ENCODE results near the gene ATG13. TPM values are rescaled to one million over a fixed set of nuclear protein-coding genes. Genes with fewer than 3 reads are reported as not detected.
"Not testable (repeated sequence)": the region's sequence is repeated elsewhere in the genome, so short reads cannot be mapped to it uniquely, and the experiment has no call there.

ATG13 gene
- total RNA-seq, 2 experiments from 2014 or later = 46.4 to 53.2 TPM

- CTCF ChIA-PET (ENCODE audit: unreplicated experiment) = no interaction called here
Observed at GRCh38 chr11:46669711-46670139, 52.4 kb downstream of the ATG13 start.

GRCh38 chr11:46670521-46670920 lies 53.2 kb downstream of the ATG13 start:
- DNase-seq (ENCODE audit: low spot score); BruUV-seq (replicated peaks); H3K9me2 ChIP-seq (ENCODE audit: insufficient read depth, low read length); H3K4me2 ChIP-seq (ENCODE audit: low read length); H3K9me3 ChIP-seq (ENCODE audit: low read length); intact Hi-C loops (cut with micrococcal nuclease; ENCODE audit: unreplicated experiment); H3K79me2 ChIP-seq (ENCODE audit: insufficient read depth, low read depth, low read length); H3K4me3 ChIP-seq (ENCODE audit: low read depth, low read length, poor library complexity, severe bottlenecking); H3K27ac ChIP-seq (ENCODE audit: low read depth, low read length, poor library complexity, severe bottlenecking); CTCF ChIA-PET (ENCODE audit: unreplicated experiment); H2AFZ ChIP-seq (ENCODE audit: low read length); H4K20me1 ChIP-seq (ENCODE audit: insufficient read depth, low read length): not testable (repeated sequence)
- H3K4me1 ChIP-seq (ENCODE audit: insufficient read depth, low read length, poor library complexity, severe bottlenecking) = peaks cover 10% of the 10 kb centered on the region
- POLR2A ChIA-PET = interaction anchor here (0.7 kb wide), 1 partner anchor 13 kb away, joined by 5 read pairs; no protein-coding TSS in a partner anchor
- H3K36me3 ChIP-seq (ENCODE audit: insufficient read depth, low read length) = peaks cover 72% of the 10 kb centered on the region

More at GRCh38 chr11:46669711-46670139, 52.4 kb downstream of the ATG13 start:
- Histone ChIP-seq H3K4me1 (ENCODE audit: insufficient read depth, low read length, poor library complexity, severe bottlenecking) (peaks cover 5% of the 10 kb centered on the region), H2AFZ (ENCODE audit: low read length) (no peak overlapping the region), H3K9me3 (ENCODE audit: low read length) (no peaks in the 10 kb centered on the region), H3K79me2 (ENCODE audit: insufficient read depth, low read depth, low read length) (no peaks in the 10 kb centered on the region), H3K4me3 (ENCODE audit: low read depth, low read length, poor library complexity, severe bottlenecking) (no peak overlapping the region), H3K36me3 (ENCODE audit: insufficient read depth, low read length) (peaks cover 80% of the 10 kb centered on the region), H3K27ac (ENCODE audit: low read depth, low read length, poor library complexity, severe bottlenecking) (no peak overlapping the region), H3K4me2 (ENCODE audit: low read length) (no peak overlapping the region), H4K20me1 (ENCODE audit: insufficient read depth, low read length) (no peaks in the 10 kb centered on the region), H3K9me2 (ENCODE audit: insufficient read depth, low read length) (no peaks in the 10 kb centered on the region)
- DNase-seq (ENCODE audit: low spot score) = peak; percentile 31
- POLR2A ChIA-PET = interaction anchor here (0.5 to 0.8 kb wide), 2 partner anchors 20 to 39 kb away, joined by 3 to 5 read pairs; no protein-coding TSS in a partner anchor
- no peak for TF ChIP-seq EZH2phosphoT487 (IDR thresholded peaks at IDR 0.05; ENCODE audit: borderline replicate concordance, low read depth, low read length)
- peak; percentile 70 for TF ChIP-seq CTCF (conservative IDR thresholded peaks at IDR 0.05; ENCODE audit: low read length)
- intact Hi-C loops (cut with micrococcal nuclease; ENCODE audit: unreplicated experiment) = no loop called here
- BruUV-seq (replicated peaks) = no TSS peak

- BruUV-seq (replicated peaks) = no TSS peak
Observed at GRCh38 chr11:46671958-46672315, 54.6 kb downstream of the ATG13 start.

More at GRCh38 chr11:46671958-46672315, 54.6 kb downstream of the ATG13 start:
- H4K20me1 ChIP-seq (ENCODE audit: insufficient read depth, low read length) = no peaks in the 10 kb centered on the region
- H3K9me3 ChIP-seq (ENCODE audit: low read length) = no peaks in the 10 kb centered on the region
- DNase-seq (ENCODE audit: low spot score) = no peak
- intact Hi-C loops (cut with micrococcal nuclease; ENCODE audit: unreplicated experiment) = no loop called here
- H3K36me3 ChIP-seq (ENCODE audit: insufficient read depth, low read length) = peaks cover 62% of the 10 kb centered on the region
- H3K4me3 ChIP-seq (ENCODE audit: low read depth, low read length, poor library complexity, severe bottlenecking) = no peak overlapping the region
- H3K79me2 ChIP-seq (ENCODE audit: insufficient read depth, low read depth, low read length) = no peaks in the 10 kb centered on the region
- no peak overlapping the region for H3K4me2 ChIP-seq (ENCODE audit: low read length)
- H3K27ac ChIP-seq (ENCODE audit: low read depth, low read length, poor library complexity, severe bottlenecking) = no peak overlapping the region
- peaks cover 14% of the 10 kb centered on the region for H3K4me1 ChIP-seq (ENCODE audit: insufficient read depth, low read length, poor library complexity, severe bottlenecking)
- ChIA-PET CTCF (ENCODE audit: unreplicated experiment) (no interaction called here), POLR2A (no interaction called here)
- H2AFZ ChIP-seq (ENCODE audit: low read length) = no peak overlapping the region
- no peaks in the 10 kb centered on the region for H3K9me2 ChIP-seq (ENCODE audit: insufficient read depth, low read length)
- TF ChIP-seq EZH2phosphoT487 (IDR thresholded peaks at IDR 0.05; ENCODE audit: borderline replicate concordance, low read depth, low read length) (no peak), CTCF (conservative IDR thresholded peaks at IDR 0.05; ENCODE audit: low read length) (no peak)
